H1 (cell line): Measurements from ENCODE around the gene SEL1L. TPM values are rescaled to one million over a fixed set of nuclear protein-coding genes. Genes with fewer than 3 reads are reported as not detected.
A peak's percentile ranks its signal among the peaks of the same experiment; 100 is the strongest.

Experiments used
- CTCF ChIA-PET: fragments of 300-600 bp; sonication (Branson Sonifier 250); formaldehyde crosslinking; loops from one replicate; lab custom pipeline; 2021; ENCODE audit not compliant: partially characterized antibody; lab: Charles Lee
- POLR2A ChIA-PET: fragments of 300-600 bp; sonication (Branson Sonifier 250); formaldehyde crosslinking; loops from one replicate; lab custom pipeline; 2021; ENCODE audit warnings: inconsistent platforms; ENCODE audit not compliant: partially characterized antibody; lab: Charles Lee
- DNase-seq, 2 experiments: peaks; one replicate each; pipeline versions ENCODE4 v3.0.0 to v3.0.0-alpha.2; 2010 to 2022; ENCODE audit warnings: low spot score in 2 of 2, low read depth in 1 of 2, mixed read lengths in 1 of 2
- FAIRE-seq: peaks from 2 replicates; lab custom pipeline; 2011; peaks lifted over from hg19 to GRCh38; lab: Jason Lieb, UNC
- H2AFZ ChIP-seq: 2 replicates; pipeline ENCODE4 v1.8.1; 2012; ENCODE audit warnings: low read length, inconsistent platforms
- H2AK5ac ChIP-seq: 2 replicates; pipeline ENCODE4 v1.6.1; 2013; ENCODE audit warnings: low read depth, low read length
- H2BK120ac ChIP-seq: replicated peaks from 2 replicates; pipeline ENCODE3; 2013; ENCODE audit warnings: low read depth, low read length, inconsistent platforms
- H2BK12ac ChIP-seq: 2 replicates; pipeline ENCODE4 v1.6.1; 2013; ENCODE audit warnings: low read depth, low read length
- H2BK15ac ChIP-seq: 2 replicates; pipeline ENCODE4 v1.6.1; 2013; ENCODE audit warnings: low read length
- H2BK20ac ChIP-seq: 2 replicates; pipeline ENCODE4 v1.6.1; 2013; ENCODE audit warnings: low read length
- H2BK5ac ChIP-seq: 2 replicates; pipeline ENCODE4 v1.6.1; 2013; ENCODE audit warnings: low read depth, low read length
- H3K14ac ChIP-seq: 2 replicates; pipeline ENCODE4 v1.6.1; 2013; ENCODE audit warnings: inconsistent platforms; ENCODE audit not compliant: insufficient read length
- H3K18ac ChIP-seq: 2 replicates; pipeline ENCODE4 v1.6.1; 2013; ENCODE audit warnings: low read length; ENCODE audit errors: extremely low read depth
- H3K23ac ChIP-seq: 2 replicates; pipeline ENCODE4 v1.6.1; 2013; ENCODE audit warnings: inconsistent platforms; ENCODE audit not compliant: insufficient read length
- H3K23me2 ChIP-seq: 2 replicates; pipeline ENCODE4 v1.6.1; 2013; ENCODE audit warnings: low read depth, low read length
- H3K27ac ChIP-seq: 2 replicates; pipeline ENCODE4 v1.6.1; 2011; ENCODE audit warnings: low read depth, low read length, inconsistent platforms
- H3K27me3 ChIP-seq, 4 experiments: replicated peaks in 1 of 4; 1 replicate in 1 of 4; 2 replicates in 3 of 4; pipeline versions ENCODE4 v1.6.1 to v1.8.1; 2011 to 2013; ENCODE audit warnings: low read length in 3 of 4, mild to moderate bottlenecking in 3 of 4, inconsistent platforms in 2 of 4, mixed read lengths in 2 of 4, moderate library complexity in 1 of 4; ENCODE audit not compliant: control insufficient read depth in 3 of 4, insufficient read depth in 3 of 4; ENCODE audit errors: extremely low read depth in 1 of 4
- H3K36me3 ChIP-seq, 4 experiments: 2 replicates each; pipeline versions ENCODE4 v1.6.1 to v1.8.1; 2011 to 2013; ENCODE audit warnings: mild to moderate bottlenecking in 4 of 4, low read length in 3 of 4, moderate library complexity in 2 of 4, control low read depth in 1 of 4, inconsistent platforms in 1 of 4; ENCODE audit not compliant: insufficient read depth in 4 of 4, control insufficient read depth in 2 of 4
- H3K4ac ChIP-seq: replicated peaks from 2 replicates; pipeline ENCODE3; 2013; ENCODE audit warnings: low read length, low read depth, mixed read lengths, inconsistent platforms; ENCODE audit not compliant: insufficient read length
- H3K4me1 ChIP-seq, 4 experiments: replicated peaks in 1 of 4; 1 replicate in 1 of 4; 2 replicates in 3 of 4; pipeline versions ENCODE4 v1.6.1 to v1.8.1; 2011 to 2013; ENCODE audit warnings: low read length in 3 of 4, inconsistent platforms in 2 of 4, mixed read lengths in 1 of 4; ENCODE audit not compliant: insufficient read depth in 4 of 4, control insufficient read depth in 3 of 4
- H3K4me2 ChIP-seq, 2 experiments: 2 replicates each; pipeline versions ENCODE4 v1.6.1 to v1.8.1; 2011 to 2013; ENCODE audit warnings: low read depth in 2 of 2, low read length in 2 of 2, control low read depth in 1 of 2, inconsistent platforms in 1 of 2, mild to moderate bottlenecking in 1 of 2; ENCODE audit not compliant: insufficient read depth in 1 of 2
- H3K4me3 ChIP-seq, 4 experiments: fragments of 200-600, 300-600 bp in 1 of 4; sonication (generic), shearing (Covaris generic), sonication (Bioruptor Twin) in 1 of 4; 2 replicates each; pipeline versions ENCODE4 v1.5.1 to v1.8.1; 2011 to 2016; ENCODE audit warnings: low read length in 4 of 4, low read depth in 3 of 4, control low read depth in 2 of 4, inconsistent platforms in 2 of 4, mild to moderate bottlenecking in 2 of 4, mixed read lengths in 1 of 4, moderate library complexity in 1 of 4; ENCODE audit not compliant: insufficient read depth in 2 of 4; ENCODE audit errors: extremely low read depth in 1 of 4
- H3K56ac ChIP-seq: replicated peaks from 2 replicates; pipeline ENCODE3; 2013; ENCODE audit warnings: low read depth, mild to moderate bottlenecking, mixed read lengths, low read length, inconsistent platforms; ENCODE audit not compliant: insufficient read length
- H3K79me1 ChIP-seq: 2 replicates; pipeline ENCODE4 v1.6.1; 2013; ENCODE audit warnings: low read depth, low read length, control low read depth
- H3K79me2 ChIP-seq, 2 experiments: 2 replicates each; pipeline versions ENCODE4 v1.6.1 to v1.8.1; 2012 to 2013; ENCODE audit warnings: low read length in 2 of 2, mild to moderate bottlenecking in 2 of 2, inconsistent platforms in 1 of 2; ENCODE audit not compliant: insufficient read depth in 2 of 2, control insufficient read depth in 1 of 2
- H3K9ac ChIP-seq, 4 experiments: replicated peaks in 1 of 4; 1 replicate in 1 of 4; 2 replicates in 3 of 4; pipeline versions ENCODE4 v1.6.1 to v1.8.1; 2011 to 2013; ENCODE audit warnings: low read depth in 3 of 4, low read length in 3 of 4, control low read depth in 2 of 4, mild to moderate bottlenecking in 2 of 4, moderate library complexity in 2 of 4, inconsistent platforms in 1 of 4; ENCODE audit errors: extremely low read depth in 1 of 4
- H3K9me3 ChIP-seq, 2 experiments: 2 replicates each; pipeline versions ENCODE4 v1.6.1 to v1.8.1; 2012 to 2013; ENCODE audit warnings: mild to moderate bottlenecking in 2 of 2, moderate library complexity in 2 of 2, control low read depth in 1 of 2, inconsistent platforms in 1 of 2, low read depth in 1 of 2, low read length in 1 of 2, mixed read lengths in 1 of 2; ENCODE audit not compliant: insufficient read depth in 2 of 2
- H4K20me1 ChIP-seq, 2 experiments: replicated peaks in 1 of 2; 2 replicates each; pipeline versions ENCODE3 to v1.8.1; 2011 to 2013; ENCODE audit warnings: inconsistent platforms in 2 of 2, low read length in 2 of 2, mild to moderate bottlenecking in 1 of 2; ENCODE audit not compliant: insufficient read depth in 2 of 2, control insufficient read depth in 1 of 2
- H4K5ac ChIP-seq: 2 replicates; pipeline ENCODE4 v1.6.1; 2013; ENCODE audit warnings: low read length, low read depth, mixed read lengths, inconsistent platforms; ENCODE audit not compliant: insufficient read length
- H4K8ac ChIP-seq: 2 replicates; pipeline ENCODE4 v1.8.0; 2013; ENCODE audit warnings: mild to moderate bottlenecking, moderate library complexity, low read length, inconsistent platforms; ENCODE audit not compliant: insufficient read depth; ENCODE audit errors: extremely low read depth
- H4K91ac ChIP-seq: replicated peaks from 2 replicates; pipeline ENCODE3; 2013; ENCODE audit warnings: low read length, mixed read lengths, inconsistent platforms; ENCODE audit not compliant: insufficient read length
- BACH1 ChIP-seq: IDR thresholded peaks from 2 replicates; pipeline ENCODE4 v1.6.1; 2012; ENCODE audit warnings: low read length, improper control_type of control experiment
- CEBPB ChIP-seq: IDR thresholded peaks from 2 replicates; pipeline ENCODE4 v1.6.1; 2012; ENCODE audit warnings: low read depth, low read length
- CHD2 ChIP-seq: IDR thresholded peaks from 2 replicates; pipeline ENCODE4 v1.6.1; 2012; ENCODE audit warnings: low read length, improper control_type of control experiment
- JUND ChIP-seq: IDR thresholded peaks from 2 replicates; pipeline ENCODE4 v1.6.1; 2011; ENCODE audit warnings: mild to moderate bottlenecking, improper control_type of control experiment, low read length
- RNF2 ChIP-seq: fragments of 200-900, 300-1000 bp; sonication (generic); IDR thresholded peaks from 2 replicates; pipeline ENCODE4 v1.7.1; 2016; ENCODE audit warnings: borderline replicate concordance, low read depth, mild to moderate bottlenecking, antibody characterized with exemption, low read length; ENCODE audit not compliant: poor library complexity, severe bottlenecking; ENCODE audit errors: missing control alignments
- RXRA ChIP-seq: IDR thresholded peaks from 2 replicates; pipeline ENCODE4 v1.6.1; 2011; ENCODE audit warnings: low read depth, mild to moderate bottlenecking, low read length, moderate library complexity; ENCODE audit not compliant: insufficient read depth
- SIN3A ChIP-seq, 2 experiments: IDR thresholded peaks in 1 of 2; conservative IDR thresholded peaks in 1 of 2; 2 replicates each; pipeline ENCODE4 v1.6.1; 2011 to 2012; ENCODE audit warnings: low read length in 2 of 2, improper control_type of control experiment in 1 of 2, low read depth in 1 of 2, mild to moderate bottlenecking in 1 of 2
- SRF ChIP-seq: IDR thresholded peaks from 2 replicates; pipeline ENCODE4 v1.6.1; 2011; ENCODE audit warnings: mild to moderate bottlenecking, low read depth, low read length, moderate library complexity
- SUZ12 ChIP-seq: fragments of 200-600 bp; sonication (generic); IDR thresholded peaks from 2 replicates; pipeline ENCODE4 v1.6.1; 2012; ENCODE audit warnings: mild to moderate bottlenecking, inconsistent platforms, low read length, moderate library complexity, mixed read lengths
- WGBS, 2 experiments: shearing (Covaris generic) in 1 of 2; methylation state at CpG; one replicate each; pipeline versions ENCODE4 v1.1.6 to v1.1.7; 2013 to 2015; ENCODE audit warnings: low lambda C conversion rate in 2 of 2, mixed read lengths in 2 of 2, inconsistent platforms in 1 of 2, low coverage in 1 of 2, missing lambda C conversion rate in 1 of 2; ENCODE audit not compliant: insufficient replicate concordance in 2 of 2, insufficient coverage in 1 of 2, insufficient read length in 1 of 2; ENCODE audit errors: extremely low coverage in 1 of 2, missing lambda C conversion rate in 1 of 2; 5-methylcytosine and 5-hydroxymethylcytosine counted together
- polyA plus RNA-seq, 7 experiments: library from polyadenylated mRNA; depleted of rRNA in 3 of 7; stranded (reverse) in 5 of 7; unstranded in 2 of 7; fragments of >200 nt in 5 of 7; fragments of 200-250 nt in 2 of 7; gene quantifications; 1 replicate in 5 of 7; 2 replicates in 1 of 7; 4 replicates in 1 of 7; pipeline versions ENCODE4 v1.2.1 to v1.2.3, GENCODE V29; 2011 to 2013; ENCODE audit warnings: missing spikeins in 2 of 7, mixed read lengths in 2 of 7
- total RNA-seq: library from RNA; stranded (reverse); fragmentation: NEBNext Ultra II Directional; extraction: Animal tissue kit (Norgen Biotek cat#: 25700); gene quantifications from 2 replicates; pipeline ENCODE4 v1.2.1, GENCODE V29; 2021
- TF ChIP-seq, protein P1 (sequence below): IDR thresholded peaks from 2 replicates; pipeline ENCODE4 v1.6.1; 2011; ENCODE audit warnings: low read depth, mild to moderate bottlenecking, low read length; ENCODE audit not compliant: insufficient read depth
- TF ChIP-seq, protein P2 (sequence below), 3 experiments: IDR thresholded peaks; 1 replicate in 2 of 3; 2 replicates in 1 of 3; pipeline versions ENCODE4 v1.5.1 to v1.6.1; 2011; ENCODE audit warnings: low read length in 3 of 3, mild to moderate bottlenecking in 3 of 3, inconsistent platforms in 2 of 3, low read depth in 1 of 3, moderate library complexity in 1 of 3; ENCODE audit not compliant: insufficient read depth in 1 of 3; ENCODE audit errors: control extremely low read depth in 1 of 3

The SEL1L gene
- total and polyA plus RNA-seq, 2 of the 8 experiments (the other 6 are each of a cell fraction or from before 2014, with no cell fraction given), result 4.3 to 34.9 TPM

DNA sequence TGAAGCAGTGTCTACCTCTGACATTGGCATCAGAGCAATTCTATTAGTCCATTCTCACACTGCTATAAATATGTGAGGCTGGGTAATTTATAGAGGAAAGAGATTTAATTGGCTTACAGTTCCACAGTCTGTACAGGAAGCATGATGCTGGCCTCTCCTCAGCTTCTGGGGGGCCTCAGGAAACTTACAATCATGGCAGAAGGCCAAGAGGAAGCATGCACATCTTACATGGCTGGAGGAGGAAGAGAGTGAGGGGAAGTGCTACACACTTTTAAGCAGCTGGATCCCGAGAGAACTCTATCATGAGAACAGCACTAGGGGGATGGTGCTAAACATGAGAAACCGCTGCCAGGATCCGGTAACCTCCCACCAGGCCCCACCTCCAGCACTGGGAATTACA is 25.7 kb upstream of the SEL1L start:
- H3K79me2 ChIP-seq, result no peaks in the 10 kb centered on the region
- no peak overlapping the region for H3K4me2 ChIP-seq
- CTCF ChIA-PET, result no interaction called here
- 64% methylated on average over 3 of the region's 3 CpGs; no CpG with 5 or more reads in 1 of the 2 experiments for WGBS, 2 experiments
- no peaks in the 10 kb centered on the region for H3K9me3 ChIP-seq
- no peak overlapping the region for H3K9ac ChIP-seq
- H2BK20ac ChIP-seq, result no peak overlapping the region
- no peaks in the 10 kb centered on the region for H3K79me1 ChIP-seq
- no peak overlapping the region for H2BK15ac ChIP-seq
- no peak overlapping the region for H3K56ac ChIP-seq
- H2AK5ac ChIP-seq, result no peak overlapping the region
- H3K27ac ChIP-seq, result no peak overlapping the region
- no peak overlapping the region for H3K18ac ChIP-seq
- no peak overlapping the region for H4K91ac ChIP-seq
- H3K23ac ChIP-seq, result no peak overlapping the region
- DNase-seq (no peak), FAIRE-seq (no peak)
- peaks cover 3 to 18% (median 7%) of the 10 kb centered on the region in 4 experiments; a peak in 5 of 7 replicates for H3K4me1 ChIP-seq
- no peak overlapping the region; a peak in 1 of 8 replicates for H3K4me3 ChIP-seq
- H3K4ac ChIP-seq, result no peak overlapping the region
- H3K23me2 ChIP-seq, result no peaks in the 10 kb centered on the region; the same call in 1 of the 2 replicates
- no peak overlapping the region for H2BK120ac ChIP-seq
- no peak overlapping the region for H4K8ac ChIP-seq
- no peaks in the 10 kb centered on the region for H4K20me1 ChIP-seq
- no peak overlapping the region for H3K14ac ChIP-seq
- H3K36me3 ChIP-seq, result no peaks in the 10 kb centered on the region
- 0 out of 2 replicates have a peak overlapping the region, but pooled peaks have one; percentile 9 for H2AFZ ChIP-seq
- POLR2A ChIA-PET, result no interaction called here
- H2BK5ac ChIP-seq, result no peak overlapping the region
- H3K27me3 ChIP-seq, result peaks cover 0 to 3% (median 0%) of the 10 kb centered on the region in 4 experiments; a peak in 1 of 7 replicates
- H4K5ac ChIP-seq, result no peak overlapping the region
- H2BK12ac ChIP-seq, result no peak overlapping the region
- TF ChIP-seq CEBPB (no peak), SUZ12 (no peak), RNF2 (no peak), CHD2 (no peak), JUND (no peak), BACH1 (no peak), SIN3A (conservative IDR thresholded peaks at IDR 0.05 in 1 of 2, IDR thresholded peaks at IDR 0.05 in 1 of 2; ENCODE audit: low read depth in 1 of 2, low read length in 2 of 2) (no peak), RXRA (no peak), SRF (no peak)
- TF ChIP-seq, protein P1, sequence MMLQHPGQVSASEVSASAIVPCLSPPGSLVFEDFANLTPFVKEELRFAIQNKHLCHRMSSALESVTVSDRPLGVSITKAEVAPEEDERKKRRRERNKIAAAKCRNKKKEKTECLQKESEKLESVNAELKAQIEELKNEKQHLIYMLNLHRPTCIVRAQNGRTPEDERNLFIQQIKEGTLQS, result no peak
- TF ChIP-seq, protein P2, sequence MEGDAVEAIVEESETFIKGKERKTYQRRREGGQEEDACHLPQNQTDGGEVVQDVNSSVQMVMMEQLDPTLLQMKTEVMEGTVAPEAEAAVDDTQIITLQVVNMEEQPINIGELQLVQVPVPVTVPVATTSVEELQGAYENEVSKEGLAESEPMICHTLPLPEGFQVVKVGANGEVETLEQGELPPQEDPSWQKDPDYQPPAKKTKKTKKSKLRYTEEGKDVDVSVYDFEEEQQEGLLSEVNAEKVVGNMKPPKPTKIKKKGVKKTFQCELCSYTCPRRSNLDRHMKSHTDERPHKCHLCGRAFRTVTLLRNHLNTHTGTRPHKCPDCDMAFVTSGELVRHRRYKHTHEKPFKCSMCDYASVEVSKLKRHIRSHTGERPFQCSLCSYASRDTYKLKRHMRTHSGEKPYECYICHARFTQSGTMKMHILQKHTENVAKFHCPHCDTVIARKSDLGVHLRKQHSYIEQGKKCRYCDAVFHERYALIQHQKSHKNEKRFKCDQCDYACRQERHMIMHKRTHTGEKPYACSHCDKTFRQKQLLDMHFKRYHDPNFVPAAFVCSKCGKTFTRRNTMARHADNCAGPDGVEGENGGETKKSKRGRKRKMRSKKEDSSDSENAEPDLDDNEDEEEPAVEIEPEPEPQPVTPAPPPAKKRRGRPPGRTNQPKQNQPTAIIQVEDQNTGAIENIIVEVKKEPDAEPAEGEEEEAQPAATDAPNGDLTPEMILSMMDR (IDR thresholded peaks at IDR 0.05; ENCODE audit: control extremely low read depth in 1 of 3, insufficient read depth in 1 of 3, low read depth in 1 of 3, low read length in 3 of 3), result no peak
